NCI-H774 (cell line): ENCODE data around the gene NELL2.
"Not testable (repeated sequence)": the region's sequence is repeated elsewhere in the genome, so short reads cannot be mapped to it uniquely, and the experiment has no call there.

Experiments used
- DNase-seq: peaks from one replicate; lab custom pipeline; 2025; lab: John Stamatoyannopoulos, UW

The NELL2 gene

GRCh38 chr12:44847888-44848702, 28.0 kb downstream of the NELL2 start:
- DNase-seq = no peak

GRCh38 chr12:44847403-44847802, 28.7 kb downstream of the NELL2 start:
- DNase-seq = no peak

GRCh38 chr12:44846826-44847225, 29.3 kb downstream of the NELL2 start:
- DNase-seq = no peak

- no peak for DNase-seq
Measured at GRCh38 chr12:44842669-44843068, 33.4 kb downstream of the NELL2 start.

- no peak for DNase-seq
Measured at GRCh38 chr12:44839785-44840184, 36.3 kb downstream of the NELL2 start.

- DNase-seq = no peak
Measured at GRCh38 chr12:44837114-44837755, 38.9 kb downstream of the NELL2 start.

- no peak for DNase-seq
Measured at GRCh38 chr12:44835641-44836379, 40.3 kb downstream of the NELL2 start.

- not testable (repeated sequence) for DNase-seq
Measured at GRCh38 chr12:44834996-44835395, 41.1 kb downstream of the NELL2 start.

- no peak for DNase-seq
Measured at GRCh38 chr12:44833561-44833960, 42.6 kb downstream of the NELL2 start.

GRCh38 chr12:44830566-44831055, 45.5 kb downstream of the NELL2 start:
- no peak for DNase-seq

GRCh38 chr12:44829045-44829444, 47.1 kb downstream of the NELL2 start:
- DNase-seq = no peak

- no peak for DNase-seq
Measured at GRCh38 chr12:44827832-44828438, 48.2 kb downstream of the NELL2 start.

GRCh38 chr12:44821702-44822101, 54.4 kb downstream of the NELL2 start:
- not testable (repeated sequence) for DNase-seq

GRCh38 chr12:44819884-44820283, 56.2 kb downstream of the NELL2 start:
- no peak for DNase-seq

GRCh38 chr12:44817687-44818086, 58.4 kb downstream of the NELL2 start:
- no peak for DNase-seq

GRCh38 chr12:44816446-44817017, 59.6 kb downstream of the NELL2 start:
- no peak for DNase-seq

- no peak for DNase-seq
Measured at GRCh38 chr12:44812062-44812461, 64.1 kb downstream of the NELL2 start.

GRCh38 chr12:44804068-44804467, 72.0 kb downstream of the NELL2 start:
- no peak for DNase-seq

GRCh38 chr12:44795970-44796369, 80.1 kb downstream of the NELL2 start:
- no peak for DNase-seq

- DNase-seq = no peak
Measured at GRCh38 chr12:44788731-44789130, 87.4 kb downstream of the NELL2 start.

- DNase-seq = no peak
Measured at GRCh38 chr12:44780221-44780790, 95.8 kb downstream of the NELL2 start.

GRCh38 chr12:44779766-44780165, 96.3 kb downstream of the NELL2 start:
- no peak for DNase-seq
